GM19035 (cell line): Measurements from ENCODE around the gene CCL3.

ENCODE experiments used
- ATAC-seq: cut with Tn5 transposase; IDR thresholded peaks from one replicate; pipeline ENCODE4 v1.9.1; 2021; ENCODE audit not compliant: unreplicated experiment

CCL3 gene

GRCh38 chr17:36049643-36050042 is 40.3 kb downstream of the CCL3 start:
- no peak for ATAC-seq

DNA sequence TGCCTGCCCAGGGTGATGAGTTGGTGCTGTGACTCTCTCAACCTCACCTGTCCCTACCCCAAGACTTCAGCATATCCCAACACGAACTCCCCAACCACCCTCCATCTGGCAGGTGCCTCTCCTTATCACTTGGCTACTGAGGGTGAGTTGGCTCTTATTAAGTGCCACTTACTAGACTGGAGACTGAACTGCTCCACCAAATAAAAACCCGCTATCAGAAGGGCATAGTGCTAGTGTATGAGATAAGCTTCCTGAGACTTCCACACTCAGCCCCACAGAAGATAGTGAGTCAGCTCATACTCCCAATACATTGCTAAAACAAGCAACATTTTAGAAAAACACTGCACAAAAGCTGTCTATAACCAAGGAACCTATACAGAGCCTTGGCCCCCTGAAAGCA is 41.9 kb downstream of the CCL3 start:
- ATAC-seq: no peak
